22Rv1 (cell line): Measurements from ENCODE around the gene OSGEP.

ENCODE experiments used
- ZFX ChIP-seq: fragments of 450-650 bp; IDR thresholded peaks from 2 replicates; pipeline ENCODE4 v1.6.1; 2017; ENCODE audit warnings: antibody characterized with exemption, borderline replicate concordance
- TF ChIP-seq, protein P1 (sequence below): fragments of 450-650 bp; IDR thresholded peaks from 2 replicates; pipeline ENCODE4 v1.5.1; 2017; ENCODE audit warnings: mild to moderate bottlenecking

DNA sequence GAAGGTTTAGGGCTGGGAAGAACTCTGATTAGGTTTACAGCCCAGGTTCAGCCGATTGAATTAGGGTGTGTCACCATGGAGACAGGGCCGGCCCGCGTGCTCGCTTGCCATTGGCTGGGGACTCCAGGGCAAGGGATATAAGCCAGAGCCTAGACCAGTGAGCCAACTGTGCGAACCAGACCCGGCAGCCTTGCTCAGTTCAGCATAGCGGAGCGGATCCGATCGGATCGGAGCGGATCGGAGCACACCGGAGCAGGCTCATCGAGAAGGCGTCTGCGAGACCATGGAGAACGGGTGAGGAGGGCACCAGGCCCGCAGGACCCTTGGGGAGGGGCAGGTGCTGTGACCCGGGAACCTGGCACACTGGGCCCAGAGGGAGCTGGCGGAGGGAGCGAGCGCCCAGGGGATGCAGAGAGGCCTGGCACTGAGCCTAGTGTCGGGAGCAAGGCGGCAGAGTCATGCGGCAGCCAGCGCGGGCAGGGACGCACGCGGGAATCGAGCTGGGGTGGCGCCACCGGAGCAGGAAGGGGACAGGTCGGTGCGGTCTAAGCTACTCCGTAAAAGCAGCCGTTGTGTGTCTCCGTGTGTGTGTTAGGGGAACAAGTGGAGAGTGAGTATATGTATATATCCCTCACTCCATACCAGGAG, 14.8 kb upstream of the OSGEP start, which contains the start of gene PNP:
- TF ChIP-seq, protein P1, sequence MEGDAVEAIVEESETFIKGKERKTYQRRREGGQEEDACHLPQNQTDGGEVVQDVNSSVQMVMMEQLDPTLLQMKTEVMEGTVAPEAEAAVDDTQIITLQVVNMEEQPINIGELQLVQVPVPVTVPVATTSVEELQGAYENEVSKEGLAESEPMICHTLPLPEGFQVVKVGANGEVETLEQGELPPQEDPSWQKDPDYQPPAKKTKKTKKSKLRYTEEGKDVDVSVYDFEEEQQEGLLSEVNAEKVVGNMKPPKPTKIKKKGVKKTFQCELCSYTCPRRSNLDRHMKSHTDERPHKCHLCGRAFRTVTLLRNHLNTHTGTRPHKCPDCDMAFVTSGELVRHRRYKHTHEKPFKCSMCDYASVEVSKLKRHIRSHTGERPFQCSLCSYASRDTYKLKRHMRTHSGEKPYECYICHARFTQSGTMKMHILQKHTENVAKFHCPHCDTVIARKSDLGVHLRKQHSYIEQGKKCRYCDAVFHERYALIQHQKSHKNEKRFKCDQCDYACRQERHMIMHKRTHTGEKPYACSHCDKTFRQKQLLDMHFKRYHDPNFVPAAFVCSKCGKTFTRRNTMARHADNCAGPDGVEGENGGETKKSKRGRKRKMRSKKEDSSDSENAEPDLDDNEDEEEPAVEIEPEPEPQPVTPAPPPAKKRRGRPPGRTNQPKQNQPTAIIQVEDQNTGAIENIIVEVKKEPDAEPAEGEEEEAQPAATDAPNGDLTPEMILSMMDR: no peak
- TF ChIP-seq ZFX: no peak
